WTC11 (cell line): ENCODE measurements around the gene AADACL2. TPM values are rescaled to one million over a fixed set of nuclear protein-coding genes. Genes with fewer than 3 reads are reported as not detected.

Experiments
- ATAC-seq: fragments of 200-7000 bp; cut with Tn5 transposase; 2 replicates; pipeline ENCODE4 v1.10.0; 2021; ENCODE audit warnings: mild to moderate bottlenecking, moderate library complexity
- CTCF ChIA-PET: fragments of 300-600 bp; sonication (Branson Sonifier 250); formaldehyde crosslinking; loops from one replicate; lab custom pipeline; 2021; ENCODE audit warnings: antibody characterized with exemption; lab: Charles Lee
- POLR2A ChIA-PET: fragments of 350-600 bp; sonication (Branson Sonifier 250); formaldehyde crosslinking; loops from one replicate; lab custom pipeline; 2021; ENCODE audit warnings: antibody characterized with exemption; lab: Charles Lee
- DNase-seq: peaks from one replicate; pipeline ENCODE4 v3.0.0; 2021; ENCODE audit warnings: low spot score
- H3K27ac Mint-ChIP-seq: 2 replicates; pipeline ENCODE4 v1.8.0; 2021; ENCODE audit warnings: mixed read lengths
- H3K27me3 Mint-ChIP-seq: 2 replicates; pipeline ENCODE4 v1.8.0; 2021; ENCODE audit warnings: low read depth, mild to moderate bottlenecking, moderate library complexity, mixed read lengths
- H3K36me3 Mint-ChIP-seq: 2 replicates; pipeline ENCODE4 v1.8.0; 2021; ENCODE audit warnings: mixed read lengths
- H3K4me1 Mint-ChIP-seq: 2 replicates; pipeline ENCODE4 v1.8.0; 2022; ENCODE audit warnings: mixed read lengths
- H3K4me3 Mint-ChIP-seq: 2 replicates; pipeline ENCODE4 v1.8.0; 2021; ENCODE audit warnings: mild to moderate bottlenecking, moderate library complexity, mixed read lengths
- H3K9me3 Mint-ChIP-seq: 2 replicates; pipeline ENCODE4 v1.8.0; 2021; ENCODE audit warnings: mixed read lengths
- AFF4 ChIP-seq: sonication (generic); formaldehyde crosslinking; IDR thresholded peaks from 2 replicates; pipeline ENCODE4 v1.8.1; 2023; ENCODE audit warnings: mild to moderate bottlenecking, missing genetic modification reagents, borderline replicate concordance
- ARID4B ChIP-seq: sonication (generic); formaldehyde crosslinking; IDR thresholded peaks from 2 replicates; pipeline ENCODE4 v1.8.0; 2023; ENCODE audit warnings: missing genetic modification reagents, mild to moderate bottlenecking, borderline replicate concordance
- CDX4 ChIP-seq: fragments of 250-450 bp; sonication (Bioruptor Pico); IDR thresholded peaks from 2 replicates; pipeline ENCODE4 v1.9.0; 2021; ENCODE audit warnings: moderate library complexity, mild to moderate bottlenecking, inconsistent platforms, borderline replicate concordance
- CREM ChIP-seq: sonication (generic); formaldehyde crosslinking; IDR thresholded peaks from 2 replicates; pipeline ENCODE4 v1.8.1; 2022; ENCODE audit warnings: mild to moderate bottlenecking, missing genetic modification reagents, moderate library complexity
- GABPB1 ChIP-seq: sonication (generic); formaldehyde crosslinking; IDR thresholded peaks from 2 replicates; pipeline ENCODE4 v1.8.1; 2023; ENCODE audit warnings: mild to moderate bottlenecking, missing genetic modification reagents
- GTF2I ChIP-seq: fragments of 250-450 bp; sonication (Bioruptor Pico); conservative IDR thresholded peaks from 2 replicates; pipeline ENCODE4 v1.4.0; 2021; ENCODE audit warnings: mild to moderate bottlenecking
- MYBL2 ChIP-seq: sonication (generic); formaldehyde crosslinking; IDR thresholded peaks from 2 replicates; pipeline ENCODE4 v1.8.1; 2023; ENCODE audit warnings: mild to moderate bottlenecking, moderate library complexity, missing genetic modification reagents
- SMAD4 ChIP-seq: sonication (generic); formaldehyde crosslinking; IDR thresholded peaks from 2 replicates; pipeline ENCODE4 v1.8.0; 2022; ENCODE audit warnings: mild to moderate bottlenecking, missing genetic modification reagents
- USF2 ChIP-seq: sonication (generic); formaldehyde crosslinking; IDR thresholded peaks from 2 replicates; pipeline ENCODE4 v1.8.1; 2023; ENCODE audit warnings: mild to moderate bottlenecking, missing genetic modification reagents, moderate library complexity
- ZNF121 ChIP-seq: sonication (generic); formaldehyde crosslinking; IDR thresholded peaks from 2 replicates; pipeline ENCODE4 v1.8.0; 2023; ENCODE audit warnings: missing genetic modification reagents
- ZNF219 ChIP-seq: sonication (generic); formaldehyde crosslinking; IDR thresholded peaks from 2 replicates; pipeline ENCODE4 v1.8.0; 2023; ENCODE audit warnings: missing genetic modification reagents, mild to moderate bottlenecking, borderline replicate concordance
- total RNA-seq: library from RNA; stranded (reverse); gene quantifications from 3 replicates; pipeline ENCODE4 v1.2.3, GENCODE V29; 2021
- TF ChIP-seq, protein P1 (sequence below): sonication (generic); formaldehyde crosslinking; IDR thresholded peaks from 2 replicates; pipeline ENCODE4 v1.8.1; 2022; ENCODE audit warnings: mild to moderate bottlenecking, missing genetic modification reagents, moderate library complexity, borderline replicate concordance
- TF ChIP-seq, protein P2 (sequence below): sonication (generic); formaldehyde crosslinking; conservative IDR thresholded peaks from 2 replicates; pipeline ENCODE4 v1.8.1; 2023; ENCODE audit warnings: mild to moderate bottlenecking, low read depth, missing genetic modification reagents, moderate library complexity
- TF ChIP-seq, protein P3 (sequence below): sonication (generic); formaldehyde crosslinking; IDR thresholded peaks from 2 replicates; pipeline ENCODE4 v1.8.1; 2023; ENCODE audit warnings: mild to moderate bottlenecking, missing genetic modification reagents
- TF ChIP-seq, protein P4 (sequence below): sonication (generic); formaldehyde crosslinking; IDR thresholded peaks from 2 replicates; pipeline ENCODE4 v1.8.0; 2022; ENCODE audit warnings: mild to moderate bottlenecking, missing genetic modification reagents
- TF ChIP-seq, protein P5 (sequence below): sonication (generic); formaldehyde crosslinking; IDR thresholded peaks from 2 replicates; pipeline ENCODE4 v1.8.1; 2022; ENCODE audit warnings: low read depth, missing genetic modification reagents, borderline replicate concordance

AADACL2 gene
- total RNA-seq, 1 experiment from 2014 or later, result not detected

GRCh38 chr3:151743855-151744254 is 10.1 kb downstream of the AADACL2 start (continued):
- TF ChIP-seq AFF4 (CRISPR knock-in tag), result no peak

GRCh38 chr3:151750181-151750580 is 16.5 kb downstream of the AADACL2 start:
- Mint-ChIP-seq H3K27ac (no peak overlapping the region), H3K36me3 (peaks cover 7% of the 10 kb centered on the region), H3K4me3 (no peak overlapping the region), H3K4me1 (no peaks in the 10 kb centered on the region), H3K9me3 (peaks cover 16% of the 10 kb centered on the region), H3K27me3 (no peaks in the 10 kb centered on the region)
- ChIA-PET CTCF (no interaction called here), POLR2A (no interaction called here)
- DNase-seq, result no peak
- no peak for ATAC-seq
- TF ChIP-seq MYBL2 (CRISPR knock-in tag), result no peak
- TF ChIP-seq GABPB1 (CRISPR knock-in tag), result no peak
- no peak for TF ChIP-seq CDX4 (CRISPR knock-in tag)
- TF ChIP-seq CREM, result no peak
- TF ChIP-seq, protein P1, sequence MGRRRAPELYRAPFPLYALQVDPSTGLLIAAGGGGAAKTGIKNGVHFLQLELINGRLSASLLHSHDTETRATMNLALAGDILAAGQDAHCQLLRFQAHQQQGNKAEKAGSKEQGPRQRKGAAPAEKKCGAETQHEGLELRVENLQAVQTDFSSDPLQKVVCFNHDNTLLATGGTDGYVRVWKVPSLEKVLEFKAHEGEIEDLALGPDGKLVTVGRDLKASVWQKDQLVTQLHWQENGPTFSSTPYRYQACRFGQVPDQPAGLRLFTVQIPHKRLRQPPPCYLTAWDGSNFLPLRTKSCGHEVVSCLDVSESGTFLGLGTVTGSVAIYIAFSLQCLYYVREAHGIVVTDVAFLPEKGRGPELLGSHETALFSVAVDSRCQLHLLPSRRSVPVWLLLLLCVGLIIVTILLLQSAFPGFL (CRISPR knock-in tag), result no peak
- TF ChIP-seq SMAD4 (CRISPR knock-in tag), result no peak
- TF ChIP-seq, protein P2, sequence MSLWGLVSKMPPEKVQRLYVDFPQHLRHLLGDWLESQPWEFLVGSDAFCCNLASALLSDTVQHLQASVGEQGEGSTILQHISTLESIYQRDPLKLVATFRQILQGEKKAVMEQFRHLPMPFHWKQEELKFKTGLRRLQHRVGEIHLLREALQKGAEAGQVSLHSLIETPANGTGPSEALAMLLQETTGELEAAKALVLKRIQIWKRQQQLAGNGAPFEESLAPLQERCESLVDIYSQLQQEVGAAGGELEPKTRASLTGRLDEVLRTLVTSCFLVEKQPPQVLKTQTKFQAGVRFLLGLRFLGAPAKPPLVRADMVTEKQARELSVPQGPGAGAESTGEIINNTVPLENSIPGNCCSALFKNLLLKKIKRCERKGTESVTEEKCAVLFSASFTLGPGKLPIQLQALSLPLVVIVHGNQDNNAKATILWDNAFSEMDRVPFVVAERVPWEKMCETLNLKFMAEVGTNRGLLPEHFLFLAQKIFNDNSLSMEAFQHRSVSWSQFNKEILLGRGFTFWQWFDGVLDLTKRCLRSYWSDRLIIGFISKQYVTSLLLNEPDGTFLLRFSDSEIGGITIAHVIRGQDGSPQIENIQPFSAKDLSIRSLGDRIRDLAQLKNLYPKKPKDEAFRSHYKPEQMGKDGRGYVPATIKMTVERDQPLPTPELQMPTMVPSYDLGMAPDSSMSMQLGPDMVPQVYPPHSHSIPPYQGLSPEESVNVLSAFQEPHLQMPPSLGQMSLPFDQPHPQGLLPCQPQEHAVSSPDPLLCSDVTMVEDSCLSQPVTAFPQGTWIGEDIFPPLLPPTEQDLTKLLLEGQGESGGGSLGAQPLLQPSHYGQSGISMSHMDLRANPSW (CRISPR knock-in tag), result no peak
- TF ChIP-seq ZNF121 (CRISPR knock-in tag), result no peak
- TF ChIP-seq, protein P3, sequence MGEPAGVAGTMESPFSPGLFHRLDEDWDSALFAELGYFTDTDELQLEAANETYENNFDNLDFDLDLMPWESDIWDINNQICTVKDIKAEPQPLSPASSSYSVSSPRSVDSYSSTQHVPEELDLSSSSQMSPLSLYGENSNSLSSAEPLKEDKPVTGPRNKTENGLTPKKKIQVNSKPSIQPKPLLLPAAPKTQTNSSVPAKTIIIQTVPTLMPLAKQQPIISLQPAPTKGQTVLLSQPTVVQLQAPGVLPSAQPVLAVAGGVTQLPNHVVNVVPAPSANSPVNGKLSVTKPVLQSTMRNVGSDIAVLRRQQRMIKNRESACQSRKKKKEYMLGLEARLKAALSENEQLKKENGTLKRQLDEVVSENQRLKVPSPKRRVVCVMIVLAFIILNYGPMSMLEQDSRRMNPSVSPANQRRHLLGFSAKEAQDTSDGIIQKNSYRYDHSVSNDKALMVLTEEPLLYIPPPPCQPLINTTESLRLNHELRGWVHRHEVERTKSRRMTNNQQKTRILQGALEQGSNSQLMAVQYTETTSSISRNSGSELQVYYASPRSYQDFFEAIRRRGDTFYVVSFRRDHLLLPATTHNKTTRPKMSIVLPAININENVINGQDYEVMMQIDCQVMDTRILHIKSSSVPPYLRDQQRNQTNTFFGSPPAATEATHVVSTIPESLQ, result no peak
- TF ChIP-seq ARID4B, result no peak
- TF ChIP-seq ZNF219 (CRISPR knock-in tag), result no peak
- no peak for TF ChIP-seq GTF2I (CRISPR knock-in tag)
- TF ChIP-seq, protein P4, sequence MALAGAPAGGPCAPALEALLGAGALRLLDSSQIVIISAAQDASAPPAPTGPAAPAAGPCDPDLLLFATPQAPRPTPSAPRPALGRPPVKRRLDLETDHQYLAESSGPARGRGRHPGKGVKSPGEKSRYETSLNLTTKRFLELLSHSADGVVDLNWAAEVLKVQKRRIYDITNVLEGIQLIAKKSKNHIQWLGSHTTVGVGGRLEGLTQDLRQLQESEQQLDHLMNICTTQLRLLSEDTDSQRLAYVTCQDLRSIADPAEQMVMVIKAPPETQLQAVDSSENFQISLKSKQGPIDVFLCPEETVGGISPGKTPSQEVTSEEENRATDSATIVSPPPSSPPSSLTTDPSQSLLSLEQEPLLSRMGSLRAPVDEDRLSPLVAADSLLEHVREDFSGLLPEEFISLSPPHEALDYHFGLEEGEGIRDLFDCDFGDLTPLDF (CRISPR knock-in tag), result no peak
- TF ChIP-seq USF2 (CRISPR knock-in tag), result no peak
- TF ChIP-seq, protein P5, sequence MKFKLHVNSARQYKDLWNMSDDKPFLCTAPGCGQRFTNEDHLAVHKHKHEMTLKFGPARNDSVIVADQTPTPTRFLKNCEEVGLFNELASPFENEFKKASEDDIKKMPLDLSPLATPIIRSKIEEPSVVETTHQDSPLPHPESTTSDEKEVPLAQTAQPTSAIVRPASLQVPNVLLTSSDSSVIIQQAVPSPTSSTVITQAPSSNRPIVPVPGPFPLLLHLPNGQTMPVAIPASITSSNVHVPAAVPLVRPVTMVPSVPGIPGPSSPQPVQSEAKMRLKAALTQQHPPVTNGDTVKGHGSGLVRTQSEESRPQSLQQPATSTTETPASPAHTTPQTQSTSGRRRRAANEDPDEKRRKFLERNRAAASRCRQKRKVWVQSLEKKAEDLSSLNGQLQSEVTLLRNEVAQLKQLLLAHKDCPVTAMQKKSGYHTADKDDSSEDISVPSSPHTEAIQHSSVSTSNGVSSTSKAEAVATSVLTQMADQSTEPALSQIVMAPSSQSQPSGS (CRISPR knock-in tag), result no peak
